H1 (cell line): ENCODE results near the gene PAX8. TPM values are rescaled to one million over a fixed set of nuclear protein-coding genes. Genes with fewer than 3 reads are reported as not detected.

Experiments
- CTCF ChIA-PET: fragments of 300-600 bp; sonication (Branson Sonifier 250); formaldehyde crosslinking; loops from one replicate; lab custom pipeline; 2021; ENCODE audit not compliant: partially characterized antibody; lab: Charles Lee
- POLR2A ChIA-PET: fragments of 300-600 bp; sonication (Branson Sonifier 250); formaldehyde crosslinking; loops from one replicate; lab custom pipeline; 2021; ENCODE audit warnings: inconsistent platforms; ENCODE audit not compliant: partially characterized antibody; lab: Charles Lee
- DNase-seq, 2 experiments: peaks; one replicate each; pipeline versions ENCODE4 v3.0.0 to v3.0.0-alpha.2; 2010 to 2022; ENCODE audit warnings: low spot score in 2 of 2, low read depth in 1 of 2, mixed read lengths in 1 of 2
- FAIRE-seq: peaks from 2 replicates; lab custom pipeline; 2011; peaks lifted over from hg19 to GRCh38; lab: Jason Lieb, UNC
- H2AFZ ChIP-seq: 2 replicates; pipeline ENCODE4 v1.8.1; 2012; ENCODE audit warnings: low read length, inconsistent platforms
- H2AK5ac ChIP-seq: 2 replicates; pipeline ENCODE4 v1.6.1; 2013; ENCODE audit warnings: low read depth, low read length
- H2BK120ac ChIP-seq: replicated peaks from 2 replicates; pipeline ENCODE3; 2013; ENCODE audit warnings: low read depth, low read length, inconsistent platforms
- H2BK12ac ChIP-seq: 2 replicates; pipeline ENCODE4 v1.6.1; 2013; ENCODE audit warnings: low read depth, low read length
- H2BK15ac ChIP-seq: 2 replicates; pipeline ENCODE4 v1.6.1; 2013; ENCODE audit warnings: low read length
- H2BK20ac ChIP-seq: 2 replicates; pipeline ENCODE4 v1.6.1; 2013; ENCODE audit warnings: low read length
- H2BK5ac ChIP-seq: 2 replicates; pipeline ENCODE4 v1.6.1; 2013; ENCODE audit warnings: low read depth, low read length
- H3K14ac ChIP-seq: 2 replicates; pipeline ENCODE4 v1.6.1; 2013; ENCODE audit warnings: inconsistent platforms; ENCODE audit not compliant: insufficient read length
- H3K18ac ChIP-seq: 2 replicates; pipeline ENCODE4 v1.6.1; 2013; ENCODE audit warnings: low read length; ENCODE audit errors: extremely low read depth
- H3K23ac ChIP-seq: 2 replicates; pipeline ENCODE4 v1.6.1; 2013; ENCODE audit warnings: inconsistent platforms; ENCODE audit not compliant: insufficient read length
- H3K23me2 ChIP-seq: 2 replicates; pipeline ENCODE4 v1.6.1; 2013; ENCODE audit warnings: low read depth, low read length
- H3K27ac ChIP-seq: 2 replicates; pipeline ENCODE4 v1.6.1; 2011; ENCODE audit warnings: low read depth, low read length, inconsistent platforms
- H3K27me3 ChIP-seq, 4 experiments: replicated peaks in 1 of 4; 1 replicate in 1 of 4; 2 replicates in 3 of 4; pipeline versions ENCODE4 v1.6.1 to v1.8.1; 2011 to 2013; ENCODE audit warnings: low read length in 3 of 4, mild to moderate bottlenecking in 3 of 4, inconsistent platforms in 2 of 4, mixed read lengths in 2 of 4, moderate library complexity in 1 of 4; ENCODE audit not compliant: control insufficient read depth in 3 of 4, insufficient read depth in 3 of 4; ENCODE audit errors: extremely low read depth in 1 of 4
- H3K36me3 ChIP-seq, 4 experiments: 2 replicates each; pipeline versions ENCODE4 v1.6.1 to v1.8.1; 2011 to 2013; ENCODE audit warnings: mild to moderate bottlenecking in 4 of 4, low read length in 3 of 4, moderate library complexity in 2 of 4, control low read depth in 1 of 4, inconsistent platforms in 1 of 4; ENCODE audit not compliant: insufficient read depth in 4 of 4, control insufficient read depth in 2 of 4
- H3K4ac ChIP-seq: replicated peaks from 2 replicates; pipeline ENCODE3; 2013; ENCODE audit warnings: low read length, low read depth, mixed read lengths, inconsistent platforms; ENCODE audit not compliant: insufficient read length
- H3K4me1 ChIP-seq, 4 experiments: replicated peaks in 1 of 4; 1 replicate in 1 of 4; 2 replicates in 3 of 4; pipeline versions ENCODE4 v1.6.1 to v1.8.1; 2011 to 2013; ENCODE audit warnings: low read length in 3 of 4, inconsistent platforms in 2 of 4, mixed read lengths in 1 of 4; ENCODE audit not compliant: insufficient read depth in 4 of 4, control insufficient read depth in 3 of 4
- H3K4me2 ChIP-seq, 2 experiments: 2 replicates each; pipeline versions ENCODE4 v1.6.1 to v1.8.1; 2011 to 2013; ENCODE audit warnings: low read depth in 2 of 2, low read length in 2 of 2, control low read depth in 1 of 2, inconsistent platforms in 1 of 2, mild to moderate bottlenecking in 1 of 2; ENCODE audit not compliant: insufficient read depth in 1 of 2
- H3K4me3 ChIP-seq, 4 experiments: fragments of 200-600, 300-600 bp in 1 of 4; sonication (generic), shearing (Covaris generic), sonication (Bioruptor Twin) in 1 of 4; 2 replicates each; pipeline versions ENCODE4 v1.5.1 to v1.8.1; 2011 to 2016; ENCODE audit warnings: low read length in 4 of 4, low read depth in 3 of 4, control low read depth in 2 of 4, inconsistent platforms in 2 of 4, mild to moderate bottlenecking in 2 of 4, mixed read lengths in 1 of 4, moderate library complexity in 1 of 4; ENCODE audit not compliant: insufficient read depth in 2 of 4; ENCODE audit errors: extremely low read depth in 1 of 4
- H3K56ac ChIP-seq: replicated peaks from 2 replicates; pipeline ENCODE3; 2013; ENCODE audit warnings: low read depth, mild to moderate bottlenecking, mixed read lengths, low read length, inconsistent platforms; ENCODE audit not compliant: insufficient read length
- H3K79me1 ChIP-seq: 2 replicates; pipeline ENCODE4 v1.6.1; 2013; ENCODE audit warnings: low read depth, low read length, control low read depth
- H3K79me2 ChIP-seq, 2 experiments: 2 replicates each; pipeline versions ENCODE4 v1.6.1 to v1.8.1; 2012 to 2013; ENCODE audit warnings: low read length in 2 of 2, mild to moderate bottlenecking in 2 of 2, inconsistent platforms in 1 of 2; ENCODE audit not compliant: insufficient read depth in 2 of 2, control insufficient read depth in 1 of 2
- H3K9ac ChIP-seq, 4 experiments: replicated peaks in 1 of 4; 1 replicate in 1 of 4; 2 replicates in 3 of 4; pipeline versions ENCODE4 v1.6.1 to v1.8.1; 2011 to 2013; ENCODE audit warnings: low read depth in 3 of 4, low read length in 3 of 4, control low read depth in 2 of 4, mild to moderate bottlenecking in 2 of 4, moderate library complexity in 2 of 4, inconsistent platforms in 1 of 4; ENCODE audit errors: extremely low read depth in 1 of 4
- H3K9me3 ChIP-seq, 2 experiments: 2 replicates each; pipeline versions ENCODE4 v1.6.1 to v1.8.1; 2012 to 2013; ENCODE audit warnings: mild to moderate bottlenecking in 2 of 2, moderate library complexity in 2 of 2, control low read depth in 1 of 2, inconsistent platforms in 1 of 2, low read depth in 1 of 2, low read length in 1 of 2, mixed read lengths in 1 of 2; ENCODE audit not compliant: insufficient read depth in 2 of 2
- H4K20me1 ChIP-seq, 2 experiments: replicated peaks in 1 of 2; 2 replicates each; pipeline versions ENCODE3 to v1.8.1; 2011 to 2013; ENCODE audit warnings: inconsistent platforms in 2 of 2, low read length in 2 of 2, mild to moderate bottlenecking in 1 of 2; ENCODE audit not compliant: insufficient read depth in 2 of 2, control insufficient read depth in 1 of 2
- H4K5ac ChIP-seq: 2 replicates; pipeline ENCODE4 v1.6.1; 2013; ENCODE audit warnings: low read length, low read depth, mixed read lengths, inconsistent platforms; ENCODE audit not compliant: insufficient read length
- H4K8ac ChIP-seq: 2 replicates; pipeline ENCODE4 v1.8.0; 2013; ENCODE audit warnings: mild to moderate bottlenecking, moderate library complexity, low read length, inconsistent platforms; ENCODE audit not compliant: insufficient read depth; ENCODE audit errors: extremely low read depth
- H4K91ac ChIP-seq: replicated peaks from 2 replicates; pipeline ENCODE3; 2013; ENCODE audit warnings: low read length, mixed read lengths, inconsistent platforms; ENCODE audit not compliant: insufficient read length
- EP300 ChIP-seq, 2 experiments: IDR thresholded peaks; 1 replicate in 1 of 2; 2 replicates in 1 of 2; pipeline ENCODE4 v1.6.1; 2011 to 2012; ENCODE audit warnings: low read depth in 2 of 2, low read length in 2 of 2, mild to moderate bottlenecking in 2 of 2, borderline replicate concordance in 1 of 2, inconsistent platforms in 1 of 2, moderate library complexity in 1 of 2
- HDAC2 ChIP-seq, 2 experiments: fragments of 300-600 bp in 1 of 2; sonication (generic) in 1 of 2; IDR thresholded peaks; 2 replicates each; pipeline ENCODE4 v1.6.1; 2011 to 2012; ENCODE audit warnings: low read depth in 2 of 2, low read length in 2 of 2, mild to moderate bottlenecking in 2 of 2, moderate library complexity in 2 of 2, borderline replicate concordance in 1 of 2, inconsistent platforms in 1 of 2
- JUN ChIP-seq: IDR thresholded peaks from 2 replicates; pipeline ENCODE4 v1.6.1; 2011; ENCODE audit warnings: low read depth, mild to moderate bottlenecking, improper control_type of control experiment, low read length
- JUND ChIP-seq: IDR thresholded peaks from 2 replicates; pipeline ENCODE4 v1.6.1; 2011; ENCODE audit warnings: mild to moderate bottlenecking, improper control_type of control experiment, low read length
- MAFK ChIP-seq: IDR thresholded peaks from 2 replicates; pipeline ENCODE4 v1.6.1; 2012; ENCODE audit warnings: low read depth, mild to moderate bottlenecking, improper control_type of control experiment, low read length
- NRF1 ChIP-seq: IDR thresholded peaks from 2 replicates; pipeline ENCODE4 v1.6.1; 2011; ENCODE audit warnings: mild to moderate bottlenecking, low read depth, low read length, improper control_type of control experiment
- TEAD4 ChIP-seq: IDR thresholded peaks from 2 replicates; pipeline ENCODE4 v1.6.1; 2012; ENCODE audit warnings: low read depth, low read length, inconsistent platforms, mixed read lengths
- YY1 ChIP-seq: IDR thresholded peaks from 2 replicates; pipeline ENCODE4 v1.6.1; 2011; ENCODE audit warnings: low read depth, mild to moderate bottlenecking, low read length
- WGBS, 2 experiments: shearing (Covaris generic) in 1 of 2; methylation state at CpG; one replicate each; pipeline versions ENCODE4 v1.1.6 to v1.1.7; 2013 to 2015; ENCODE audit warnings: low lambda C conversion rate in 2 of 2, mixed read lengths in 2 of 2, inconsistent platforms in 1 of 2, low coverage in 1 of 2, missing lambda C conversion rate in 1 of 2; ENCODE audit not compliant: insufficient replicate concordance in 2 of 2, insufficient coverage in 1 of 2, insufficient read length in 1 of 2; ENCODE audit errors: extremely low coverage in 1 of 2, missing lambda C conversion rate in 1 of 2; 5-methylcytosine and 5-hydroxymethylcytosine counted together
- polyA plus RNA-seq, 7 experiments: library from polyadenylated mRNA; depleted of rRNA in 3 of 7; stranded (reverse) in 5 of 7; unstranded in 2 of 7; fragments of >200 nt in 5 of 7; fragments of 200-250 nt in 2 of 7; gene quantifications; 1 replicate in 5 of 7; 2 replicates in 1 of 7; 4 replicates in 1 of 7; pipeline versions ENCODE4 v1.2.1 to v1.2.3, GENCODE V29; 2011 to 2013; ENCODE audit warnings: missing spikeins in 2 of 7, mixed read lengths in 2 of 7
- total RNA-seq: library from RNA; stranded (reverse); fragmentation: NEBNext Ultra II Directional; extraction: Animal tissue kit (Norgen Biotek cat#: 25700); gene quantifications from 2 replicates; pipeline ENCODE4 v1.2.1, GENCODE V29; 2021

Gene PAX8
- total and polyA plus RNA-seq, 2 of the 8 experiments (the other 6 are each of a cell fraction or from before 2014, with no cell fraction given): 0.02 TPM; not detected in 1

DNA sequence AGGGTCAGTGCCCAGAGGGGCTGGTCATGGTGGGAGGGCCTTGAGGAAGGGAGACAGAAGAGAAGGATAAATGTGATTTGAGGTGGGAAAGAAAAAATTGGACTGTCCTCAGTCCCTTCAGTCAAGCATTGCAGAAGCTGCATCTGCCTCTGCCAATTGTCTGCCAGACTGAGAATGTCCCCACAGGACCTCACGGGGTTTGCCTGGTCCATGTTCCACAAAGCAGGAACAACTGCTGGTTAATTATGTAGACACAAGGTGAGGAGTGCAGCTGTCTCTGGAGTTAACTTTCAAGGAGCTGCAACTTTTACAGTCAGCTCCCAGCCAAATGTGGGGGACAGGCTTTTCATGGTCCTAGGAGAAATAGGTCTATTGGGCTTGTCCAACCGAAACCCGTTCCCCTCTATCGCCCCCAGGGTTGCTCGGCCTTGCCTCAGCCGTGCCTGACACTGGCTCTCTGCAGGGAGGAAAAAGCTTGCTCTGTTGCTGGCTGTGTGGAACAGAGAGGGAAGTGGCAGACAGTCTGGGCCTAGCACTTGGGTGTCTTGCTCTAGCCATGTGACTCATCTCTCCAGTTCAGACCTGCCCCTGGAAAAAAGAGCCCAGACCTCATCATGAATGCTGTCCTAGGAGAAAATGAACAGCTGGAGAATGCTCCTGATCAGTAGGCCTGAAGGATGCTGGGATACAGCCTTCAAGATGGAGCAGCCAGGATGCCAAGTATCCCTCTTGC, 31.1 kb upstream of the PAX8 start:
- H3K79me2 ChIP-seq: no peaks in the 10 kb centered on the region
- ChIA-PET POLR2A (no interaction called here), CTCF (interaction anchor here (0.6 to 2.2 kb wide), 5 partner anchors 9 to 581 kb away, joined by 3 to 5 read pairs (median 4); no protein-coding TSS in a partner anchor)
- no peak overlapping the region for H3K56ac ChIP-seq
- no peak overlapping the region for H3K4me2 ChIP-seq
- TF ChIP-seq HDAC2 (IDR thresholded peaks at IDR 0.05; ENCODE audit: borderline replicate concordance in 1 of 2, low read depth in 2 of 2, low read length in 2 of 2) (no peak), YY1 (no peak), EP300 (IDR thresholded peaks at IDR 0.05; ENCODE audit: borderline replicate concordance in 1 of 2, low read depth in 2 of 2, low read length in 2 of 2) (no peak), JUND (no peak), JUN (no peak), TEAD4 (no peak), NRF1 (no peak), MAFK (no peak)
- no peak overlapping the region for H3K27ac ChIP-seq
- no peaks in the 10 kb centered on the region for H3K79me1 ChIP-seq
- DNase-seq (no peak), FAIRE-seq (no peak)
- H3K9ac ChIP-seq: no peak overlapping the region
- peaks cover 0 to 5% (median 2%) of the 10 kb centered on the region in 4 experiments; a peak in 2 of 7 replicates for H3K4me1 ChIP-seq
- H4K5ac ChIP-seq: no peak overlapping the region
- H2BK5ac ChIP-seq: no peak overlapping the region
- no peaks in the 10 kb centered on the region for H3K27me3 ChIP-seq
- no peaks in the 10 kb centered on the region for H4K20me1 ChIP-seq
- 91% methylated on average over 6 of the region's 6 CpGs; no CpG with 5 or more reads in 1 of the 2 experiments for WGBS, 2 experiments
- no peak overlapping the region for H2BK15ac ChIP-seq
- no peak overlapping the region for H3K23ac ChIP-seq
- no peak overlapping the region for H3K4ac ChIP-seq
- no peaks in the 10 kb centered on the region for H3K36me3 ChIP-seq
- H2BK12ac ChIP-seq: no peak overlapping the region
- H2BK20ac ChIP-seq: no peak overlapping the region
- no peak overlapping the region for H4K91ac ChIP-seq
- H3K14ac ChIP-seq: no peak overlapping the region
- no peak overlapping the region for H2AFZ ChIP-seq
- no peaks in the 10 kb centered on the region for H3K9me3 ChIP-seq
- no peak overlapping the region for H2AK5ac ChIP-seq
- H3K23me2 ChIP-seq: no peaks in the 10 kb centered on the region
- H4K8ac ChIP-seq: no peak overlapping the region
- H3K18ac ChIP-seq: no peak overlapping the region
- H3K4me3 ChIP-seq: no peak overlapping the region
- H2BK120ac ChIP-seq: no peak overlapping the region
